IMR-90 (cell line): ENCODE results near the gene TUBG2. TPM values are rescaled to one million over a fixed set of nuclear protein-coding genes. Genes with fewer than 3 reads are reported as not detected.
A peak's percentile ranks its signal among the peaks of the same experiment; 100 is the strongest.
"Not testable (repeated sequence)": the region's sequence is repeated elsewhere in the genome, so short reads cannot be mapped to it uniquely, and the experiment has no call there.

Experiments used
- ATAC-seq: fragments of 200-7000 bp; cut with Tn5 transposase; 2 replicates; pipeline ENCODE4 v1.9.1; 2020; ENCODE audit warnings: low read depth, mild to moderate bottlenecking, moderate library complexity
- BruUV-seq: library from RNA; stranded (reverse); fragments of 400-500 nt; replicated peaks from 2 replicates; lab custom pipeline; 2021; lab: Mats Ljungman, UMichigan
- CTCF ChIA-PET: fragments of 300-600 bp; formaldehyde crosslinking; extraction: SDS; loops from one replicate; lab custom pipeline; 2021; ENCODE audit warnings: antibody characterized with exemption; lab: Yijun Ruan, JAX
- POLR2A ChIA-PET: fragments of 300-600 bp; sonication (Branson Sonifier 250); formaldehyde crosslinking; loops from one replicate; lab custom pipeline; 2022; ENCODE audit warnings: antibody characterized with exemption; ENCODE audit not compliant: unreplicated experiment; lab: Charles Lee
- DNase-seq: peaks from one replicate; pipeline ENCODE4 v3.0.0; 2013
- H2AFZ ChIP-seq: replicated peaks from 2 replicates; pipeline ENCODE3; 2013; ENCODE audit warnings: low read length, mild to moderate bottlenecking; ENCODE audit not compliant: poor library complexity
- H2AK5ac ChIP-seq: 2 replicates; pipeline ENCODE4 v1.6.1; 2013; ENCODE audit warnings: low read depth, low read length, inconsistent platforms
- H2AK9ac ChIP-seq: replicated peaks from 2 replicates; pipeline ENCODE3; 2013; ENCODE audit warnings: mild to moderate bottlenecking, low read depth, low read length, moderate library complexity; ENCODE audit not compliant: poor library complexity
- H2BK120ac ChIP-seq: 2 replicates; pipeline ENCODE4 v1.6.1; 2013; ENCODE audit warnings: low read depth, low read length, inconsistent platforms
- H2BK15ac ChIP-seq: 3 replicates; pipeline ENCODE4 v1.6.1; 2013; ENCODE audit warnings: low read depth, low read length, inconsistent platforms
- H2BK20ac ChIP-seq: 2 replicates; pipeline ENCODE4 v1.6.1; 2013; ENCODE audit warnings: low read depth, mild to moderate bottlenecking, inconsistent platforms, low read length, moderate library complexity
- H2BK5ac ChIP-seq: 2 replicates; pipeline ENCODE4 v1.6.1; 2013; ENCODE audit warnings: mild to moderate bottlenecking, low read depth, low read length, inconsistent platforms; ENCODE audit not compliant: poor library complexity, severe bottlenecking
- H3K14ac ChIP-seq: replicated peaks from 2 replicates; pipeline ENCODE4 v1.6.1; 2013; ENCODE audit warnings: low read depth, low read length, inconsistent platforms
- H3K18ac ChIP-seq: 2 replicates; pipeline ENCODE4 v1.6.1; 2013; ENCODE audit warnings: low read depth, low read length, control low read depth
- H3K23ac ChIP-seq: 2 replicates; pipeline ENCODE4 v1.6.1; 2013; ENCODE audit warnings: low read depth, low read length, inconsistent platforms
- H3K27ac ChIP-seq: 2 replicates; pipeline ENCODE4 v1.5.1; 2013; ENCODE audit warnings: mild to moderate bottlenecking, control low read depth, low read length; ENCODE audit not compliant: insufficient read depth
- H3K27me3 ChIP-seq: 2 replicates; pipeline ENCODE4 v1.6.1; 2013; ENCODE audit warnings: low read length; ENCODE audit not compliant: control insufficient read depth, insufficient read depth
- H3K36me3 ChIP-seq: 2 replicates; pipeline ENCODE4 v1.6.1; 2013; ENCODE audit warnings: low read length, mixed read lengths; ENCODE audit not compliant: control insufficient read depth, insufficient read depth
- H3K4ac ChIP-seq: 2 replicates; pipeline ENCODE4 v1.6.1; 2013; ENCODE audit warnings: low read depth, low read length, inconsistent platforms
- H3K4me1 ChIP-seq: 2 replicates; pipeline ENCODE4 v1.6.1; 2013; ENCODE audit warnings: low read length, mixed read lengths; ENCODE audit not compliant: control insufficient read depth, insufficient read depth
- H3K4me2 ChIP-seq: 2 replicates; pipeline ENCODE4 v1.6.1; 2013; ENCODE audit warnings: low read depth, mild to moderate bottlenecking, control low read depth, low read length, moderate library complexity
- H3K4me3 ChIP-seq: 2 replicates; pipeline ENCODE4 v1.5.1; 2013; ENCODE audit warnings: low read depth, mild to moderate bottlenecking, control low read depth, low read length, moderate library complexity; ENCODE audit not compliant: insufficient read depth
- H3K56ac ChIP-seq: 2 replicates; pipeline ENCODE4 v1.6.1; 2013; ENCODE audit warnings: low read length, inconsistent platforms; ENCODE audit not compliant: insufficient read depth; ENCODE audit errors: extremely low read depth
- H3K79me1 ChIP-seq, 2 experiments: 2 replicates each; pipeline ENCODE4 v1.6.1; 2013; ENCODE audit warnings: low read length in 2 of 2, inconsistent platforms in 1 of 2, low read depth in 1 of 2
- H3K9ac ChIP-seq: 2 replicates; pipeline ENCODE4 v1.6.1; 2013; ENCODE audit warnings: low read depth, low read length, control low read depth
- H3K9me1 ChIP-seq: 2 replicates; pipeline ENCODE4 v1.6.1; 2013; ENCODE audit warnings: low read length, inconsistent platforms; ENCODE audit not compliant: insufficient read depth
- H3K9me3 ChIP-seq: 2 replicates; pipeline ENCODE4 v1.6.1; 2013; ENCODE audit warnings: low read length; ENCODE audit not compliant: control insufficient read depth, insufficient read depth
- H4K20me1 ChIP-seq: 2 replicates; pipeline ENCODE4 v1.6.1; 2013; ENCODE audit warnings: low read length, inconsistent platforms; ENCODE audit not compliant: insufficient read depth
- H4K5ac ChIP-seq: 2 replicates; pipeline ENCODE4 v1.6.1; 2013; ENCODE audit warnings: mild to moderate bottlenecking, low read depth, low read length, control low read depth
- H4K8ac ChIP-seq, 2 experiments: 2 replicates each; pipeline ENCODE4 v1.6.1; 2013; ENCODE audit warnings: low read depth in 2 of 2, low read length in 2 of 2, control low read depth in 1 of 2, inconsistent platforms in 1 of 2
- H4K91ac ChIP-seq: 2 replicates; pipeline ENCODE4 v1.6.1; 2013; ENCODE audit warnings: low read depth, low read length, inconsistent platforms; ENCODE audit not compliant: insufficient read depth
- WGBS, 2 experiments: methylation state at CpG; one replicate each; pipeline versions ENCODE4 v1.1.5 to v1.1.7; 2013; ENCODE audit warnings: missing lambda C conversion rate in 2 of 2; ENCODE audit not compliant: insufficient read length in 1 of 2; ENCODE audit errors: extremely low coverage in 2 of 2; 5-methylcytosine and 5-hydroxymethylcytosine counted together
- dilution Hi-C: fragments of 300-500 bp; cut with HindIII; formaldehyde crosslinking; loops from one replicate; pipeline ENCODE4 v1.14.3; 2018; ENCODE audit warnings: low sequenced_read_pairs; ENCODE audit not compliant: unreplicated experiment
- in situ Hi-C: fragments of 300-500 bp; cut with MboI; formaldehyde crosslinking; loops from 3 replicates; pipeline ENCODE4 v1.14.3; 2019; ENCODE audit warnings: low sequenced_read_pairs, inconsistent platforms, mixed read lengths
- intact Hi-C: fragments of 100-400 bp; cut with micrococcal nuclease; formaldehyde crosslinking; loops from 2 replicates; pipeline ENCODE4 v1.10.0; 2022
- polyA plus RNA-seq, 3 experiments: library from polyadenylated mRNA; depleted of rRNA; stranded (reverse); fragments of >200 nt; gene quantifications; 2 replicates each; pipeline ENCODE4 v1.2.3, GENCODE V29; 2012; ENCODE audit warnings: low replicate concordance in 1 of 3
- total RNA-seq: library from RNA; depleted of rRNA; stranded (reverse); fragments of >200 nt; gene quantifications from 2 replicates; pipeline ENCODE4 v1.2.3, GENCODE V29; 2012

TUBG2 gene
- total and polyA plus RNA-seq, 2 of the 4 experiments (the other 2 are of a cell fraction): 3.6 to 24.6 TPM

DNA sequence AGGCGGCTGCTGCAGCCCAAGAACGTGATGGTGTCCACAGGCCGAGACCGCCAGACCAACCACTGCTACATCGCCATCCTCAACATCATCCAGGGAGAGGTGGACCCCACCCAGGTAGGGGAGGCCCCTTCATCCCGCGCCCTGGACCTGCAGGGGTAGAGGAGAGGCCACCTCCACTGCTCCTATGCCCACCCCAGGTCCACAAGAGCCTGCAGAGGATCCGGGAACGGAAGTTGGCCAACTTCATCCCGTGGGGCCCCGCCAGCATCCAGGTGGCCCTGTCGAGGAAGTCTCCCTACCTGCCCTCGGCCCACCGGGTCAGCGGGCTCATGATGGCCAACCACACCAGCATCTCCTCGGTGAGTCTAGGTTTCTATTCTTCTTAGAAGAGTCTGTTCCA, 7.0 kb downstream of the TUBG2 start:
- H3K27me3 ChIP-seq, dilution Hi-C loops, ATAC-seq, H3K4me3 ChIP-seq, intact Hi-C loops, H3K4me2 ChIP-seq, POLR2A ChIA-PET, H4K5ac ChIP-seq, H2BK120ac ChIP-seq, H2BK15ac ChIP-seq, H2BK5ac ChIP-seq, H4K91ac ChIP-seq, H4K8ac ChIP-seq, H3K23ac ChIP-seq, H3K18ac ChIP-seq, DNase-seq, CTCF ChIA-PET, H3K9ac ChIP-seq, H3K4ac ChIP-seq, H3K56ac ChIP-seq, H2AK5ac ChIP-seq, H3K9me3 ChIP-seq, H3K14ac ChIP-seq, H2AK9ac ChIP-seq, H2AFZ ChIP-seq, in situ Hi-C loops, H2BK20ac ChIP-seq, H3K27ac ChIP-seq: not testable (repeated sequence)
- Histone ChIP-seq H4K20me1 (peaks cover 16% of the 10 kb centered on the region), H3K36me3 (peaks cover 55% of the 10 kb centered on the region), H3K4me1 (peaks cover 10% of the 10 kb centered on the region), H3K9me1 (peaks cover 15% of the 10 kb centered on the region; the same call in 1 of the 2 replicates), H3K79me1 (peaks cover 2 to 39% of the 10 kb centered on the region in 2 experiments; a peak in 2 of 4 replicates)
- BruUV-seq: TSS peak; percentile 38
- 100% methylated on average over 1 of the region's 16 CpGs; no CpG with 5 or more reads in 1 of the 2 experiments for WGBS, 2 experiments
